GM21786 (cell line): ENCODE results near the gene PHACTR3.

Experiments used
- ATAC-seq: cut with Tn5 transposase; IDR thresholded peaks from one replicate; pipeline ENCODE4 v1.9.1; 2021; ENCODE audit not compliant: unreplicated experiment

Gene PHACTR3

DNA sequence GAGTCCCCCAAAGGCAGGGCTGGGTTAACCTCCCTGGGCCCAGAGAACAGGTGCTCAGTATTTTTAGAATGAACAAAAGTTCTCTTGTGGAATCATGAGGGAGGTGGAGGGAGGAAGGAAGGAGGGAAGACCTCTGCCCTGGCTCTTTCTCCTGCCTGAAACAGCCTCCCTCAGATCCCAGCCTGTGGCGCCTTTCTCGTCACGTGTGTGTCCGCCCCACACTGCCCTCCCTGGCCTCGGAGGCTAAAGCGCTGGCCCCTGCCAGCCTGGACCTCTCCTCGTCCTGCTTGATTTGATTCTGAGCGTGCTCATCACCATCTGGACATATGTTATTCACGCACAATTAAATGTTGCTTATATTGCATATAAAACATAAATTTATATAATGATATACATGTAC is 40.9 kb downstream of the PHACTR3 start:
- no peak for ATAC-seq

DNA sequence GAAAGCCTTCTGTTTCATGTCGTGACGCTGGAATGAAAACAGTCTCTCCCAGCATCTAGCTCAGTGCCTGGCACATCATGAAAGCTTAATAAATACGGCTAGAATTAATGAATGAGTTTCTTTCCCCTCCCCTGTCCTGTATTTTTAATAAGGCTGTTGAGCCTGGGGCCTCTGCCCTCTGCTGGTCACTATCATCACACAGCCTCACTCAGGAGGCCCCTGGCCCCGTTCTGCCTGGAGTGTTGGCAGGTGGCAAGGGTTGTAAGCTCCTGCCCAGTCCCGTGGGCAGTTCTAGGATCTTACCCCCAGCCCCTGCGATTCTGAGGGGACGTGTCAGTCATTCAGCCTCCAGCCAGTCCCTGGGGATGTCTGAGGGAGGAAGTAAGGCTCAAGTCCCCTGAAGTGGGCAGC is 41.4 kb downstream of the PHACTR3 start:
- no peak for ATAC-seq

DNA sequence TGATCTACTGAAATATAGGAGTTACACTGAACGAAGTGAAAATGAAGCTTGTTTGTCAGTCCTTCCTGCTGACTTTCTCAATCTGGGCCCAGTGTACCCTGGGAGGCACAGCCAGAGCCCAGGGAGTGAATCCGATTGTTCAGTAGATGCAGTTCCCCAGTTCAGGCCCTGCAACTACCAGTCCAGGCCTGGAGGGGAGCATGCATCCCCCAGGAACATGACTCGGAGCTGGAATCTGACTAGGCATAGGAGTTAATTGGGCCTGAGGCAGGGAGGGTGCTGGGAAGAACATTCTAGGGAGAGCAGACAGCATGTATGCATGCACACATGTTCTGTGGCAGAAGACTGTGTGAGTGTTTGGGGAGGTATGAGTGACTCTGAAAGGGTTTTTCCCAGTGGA is 42.1 kb downstream of the PHACTR3 start:
- ATAC-seq, result no peak

GRCh38 chr20:59647271-59647670 is 42.9 kb downstream of the PHACTR3 start:
- ATAC-seq, result no peak

DNA sequence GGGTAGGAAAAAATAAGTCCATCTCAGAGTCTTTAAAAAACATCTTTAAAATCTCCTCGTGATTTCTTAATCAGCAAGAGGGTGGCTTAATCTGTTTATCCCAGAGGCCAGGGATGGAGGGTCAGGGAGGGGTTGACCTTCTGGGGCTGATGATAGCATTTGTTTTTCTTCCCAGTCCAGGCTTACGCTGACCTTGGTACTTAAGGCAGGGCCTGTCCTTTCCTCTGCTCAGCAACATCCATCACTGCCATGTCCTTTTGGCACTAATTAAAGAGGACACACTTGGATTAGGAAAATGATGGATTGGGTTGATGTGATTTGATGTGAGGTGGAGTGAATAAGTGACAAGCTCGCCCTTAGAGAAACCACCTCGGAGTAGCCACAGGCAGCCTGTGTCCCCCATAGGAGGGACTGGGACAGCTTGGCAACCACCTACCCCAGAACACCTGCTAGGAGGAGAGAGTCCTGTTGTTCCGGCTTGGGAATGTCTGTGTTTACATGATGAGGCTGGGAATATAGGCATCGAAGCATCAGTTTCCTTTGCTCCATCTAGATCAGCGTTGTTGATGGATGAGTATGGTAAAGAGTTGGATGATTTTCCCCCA is 44.2 kb downstream of the PHACTR3 start:
- ATAC-seq, result no peak

- ATAC-seq, result no peak
Measured at GRCh38 chr20:59650418-59650817, 46.1 kb downstream of the PHACTR3 start.

- no peak for ATAC-seq
Measured at GRCh38 chr20:59652381-59652780, 48.0 kb downstream of the PHACTR3 start.

- ATAC-seq, result no peak
Measured at GRCh38 chr20:59656417-59656816, 52.1 kb downstream of the PHACTR3 start.

- ATAC-seq, result no peak
Measured at GRCh38 chr20:59657459-59658046, 53.2 kb downstream of the PHACTR3 start.

- ATAC-seq, result no peak
Measured at GRCh38 chr20:59660471-59660870, 56.1 kb downstream of the PHACTR3 start.

DNA sequence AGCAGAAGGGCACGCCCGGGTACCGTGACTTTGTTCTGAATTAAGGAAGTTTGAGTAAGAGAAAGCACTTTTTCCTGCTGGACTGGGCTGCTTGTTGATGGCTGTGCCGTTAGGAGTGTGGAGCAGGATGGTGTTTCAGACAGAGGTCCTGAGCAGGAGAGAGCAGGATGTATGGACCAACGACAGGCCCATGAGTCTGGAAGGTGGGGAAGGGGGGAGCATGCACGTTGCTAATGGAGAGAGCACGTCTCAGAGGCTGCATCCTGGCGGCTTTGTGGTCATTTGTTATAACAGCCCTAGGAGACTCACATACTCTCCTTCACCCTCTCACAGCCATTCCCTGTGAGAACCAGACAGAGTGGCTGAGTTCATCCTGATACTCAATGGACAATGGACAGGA is 56.8 kb downstream of the PHACTR3 start:
- ATAC-seq, result no peak

DNA sequence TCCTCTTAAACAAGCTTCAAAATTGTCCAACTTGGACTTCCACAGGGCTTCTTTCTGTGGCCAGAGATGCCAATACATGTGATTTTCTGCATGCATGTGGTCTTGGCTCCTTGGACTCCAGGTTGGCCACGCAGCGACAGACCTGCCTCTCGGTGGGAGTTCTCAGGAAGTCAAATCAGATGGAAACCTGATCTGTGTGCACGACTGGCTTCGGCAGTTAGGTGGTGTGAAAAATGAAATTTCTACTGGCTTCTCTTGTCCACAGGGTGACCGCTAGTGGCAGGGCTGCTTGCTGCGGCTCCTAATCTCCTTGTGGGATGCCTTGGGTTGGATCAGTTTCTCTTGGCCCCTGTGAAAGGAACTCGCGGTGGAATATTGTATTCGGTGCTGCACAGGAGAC is 57.3 kb downstream of the PHACTR3 start:
- no peak for ATAC-seq

DNA sequence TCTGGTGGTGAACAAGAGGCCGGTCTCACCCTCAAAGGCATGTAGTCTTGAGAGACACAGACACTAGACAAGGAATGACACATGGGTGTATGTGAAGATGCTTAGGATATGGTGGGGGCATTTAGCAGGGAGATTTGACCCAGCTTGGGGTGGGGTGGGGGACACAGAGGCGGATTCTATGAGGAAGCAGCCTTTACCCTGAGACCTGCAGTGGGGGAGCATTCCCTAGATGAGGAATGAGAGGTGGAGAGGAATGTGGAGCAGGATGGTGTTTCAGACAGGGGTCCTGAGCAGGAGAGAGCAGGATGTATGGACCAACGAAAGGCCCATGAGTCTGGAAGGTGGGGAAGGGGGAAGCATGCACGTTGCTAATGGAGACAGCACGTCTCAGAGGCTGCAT is 57.8 kb downstream of the PHACTR3 start:
- no peak for ATAC-seq

- ATAC-seq, result no peak
Measured at GRCh38 chr20:59662856-59663512, 58.6 kb downstream of the PHACTR3 start.

- ATAC-seq, result no peak
Measured at GRCh38 chr20:59663513-59664060, 59.2 kb downstream of the PHACTR3 start.

DNA sequence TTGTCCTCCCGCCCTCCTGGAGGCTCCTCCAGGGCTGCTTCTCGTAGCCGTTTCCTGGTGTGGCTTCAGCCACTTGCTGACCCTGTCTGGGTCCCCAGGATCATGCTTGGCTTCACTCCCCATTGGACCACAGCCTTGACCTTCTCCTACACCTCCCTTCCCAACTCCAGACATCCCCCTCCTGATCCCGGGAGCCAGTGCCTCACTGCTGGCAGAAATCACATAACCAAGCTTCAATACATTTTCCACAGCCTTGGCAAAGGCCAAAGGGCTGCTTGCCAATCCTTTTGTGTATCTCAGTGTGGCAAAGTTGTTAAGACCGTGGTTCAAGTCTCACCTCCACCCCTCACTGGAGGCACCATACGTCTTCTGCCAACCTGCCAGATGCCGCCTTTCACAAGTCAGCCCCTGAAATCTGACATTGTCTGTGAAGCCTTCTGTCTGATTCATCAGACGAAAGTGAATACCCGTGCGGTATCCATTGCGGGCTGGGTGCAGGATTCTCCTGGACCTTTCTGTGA is 60.1 kb downstream of the PHACTR3 start:
- ATAC-seq, result no peak

GRCh38 chr20:59665656-59666555 is 61.6 kb downstream of the PHACTR3 start:
- ATAC-seq, result no peak

- ATAC-seq, result no peak
Measured at GRCh38 chr20:59666586-59666985, 62.2 kb downstream of the PHACTR3 start.

DNA sequence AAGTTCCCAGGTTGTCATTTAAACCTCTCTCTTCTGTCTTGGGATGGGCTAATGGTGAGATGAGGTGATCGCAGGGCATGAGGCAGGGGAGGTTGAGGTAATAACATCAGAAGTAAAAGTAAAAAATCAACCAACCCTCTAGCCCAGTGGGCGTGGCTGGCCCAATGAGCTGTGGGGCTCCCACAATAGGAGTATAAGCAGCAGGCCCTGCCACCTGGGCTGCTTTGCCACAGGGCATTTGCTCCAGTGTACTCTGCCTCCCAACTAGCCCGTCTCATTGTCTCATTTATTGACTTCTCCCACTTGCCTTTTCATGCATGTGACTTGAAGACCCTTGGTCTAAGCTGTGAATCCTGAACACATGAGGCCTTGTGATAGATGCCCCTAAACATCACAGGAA is 62.8 kb downstream of the PHACTR3 start:
- no peak for ATAC-seq

- ATAC-seq, result no peak
Measured at GRCh38 chr20:59667981-59668515, 63.7 kb downstream of the PHACTR3 start.
